T-helper 9 cell (primary cell): ENCODE measurements around the gene TRIM15.
A peak's percentile ranks its signal among the peaks of the same experiment; 100 is the strongest.
"Not testable (repeated sequence)": the region's sequence is repeated elsewhere in the genome, so short reads cannot be mapped to it uniquely, and the experiment has no call there.

ENCODE experiments used
- DNase-seq: peaks from one replicate; pipeline ENCODE4 v3.0.0-alpha.2; 2020
- total RNA-seq, 2 donors: gene quantifications; one replicate each; lab custom pipeline; 2026; lab: John Stamatoyannopoulos, UW

TRIM15 gene
- 0 reads per million in 2 donors for total RNA-seq

GRCh38 chr6:30163090-30163917 is at the start of gene TRIM15:
TRIM15 (plus strand) TSS chr6:30163546; CDS start chr6:30163685, 139 bp downstream.
- DNase-seq = peak; percentile 13

- no peak for DNase-seq
Measured at GRCh38 chr6:30113841-30114240, 49.5 kb upstream of the TRIM15 start.

- no peak for DNase-seq
Measured at GRCh38 chr6:30116724-30117123, 46.6 kb upstream of the TRIM15 start.

- DNase-seq = not testable (repeated sequence)
Measured at GRCh38 chr6:30118691-30119090, 44.7 kb upstream of the TRIM15 start.

GRCh38 chr6:30121446-30122366 is 41.6 kb upstream of the TRIM15 start:
- no peak for DNase-seq

- DNase-seq = no peak
Measured at GRCh38 chr6:30122515-30122914, 40.8 kb upstream of the TRIM15 start.

GRCh38 chr6:30127238-30128093 is 35.9 kb upstream of the TRIM15 start:
- no peak for DNase-seq

GRCh38 chr6:30129265-30130178 is 33.8 kb upstream of the TRIM15 start:
- DNase-seq = no peak

- no peak for DNase-seq
Measured at GRCh38 chr6:30130179-30130679, 33.1 kb upstream of the TRIM15 start.

- peak; percentile 39 for DNase-seq
Measured at GRCh38 chr6:30130887-30131862, 32.2 kb upstream of the TRIM15 start.

- DNase-seq = no peak
Measured at GRCh38 chr6:30131947-30132497, 31.3 kb upstream of the TRIM15 start.

- DNase-seq = no peak
Measured at GRCh38 chr6:30135147-30135546, 28.2 kb upstream of the TRIM15 start.

- no peak for DNase-seq
Measured at GRCh38 chr6:30135757-30136156, 27.6 kb upstream of the TRIM15 start, which contains the start of gene TRIM40. TRIM40 (plus strand) TSS chr6:30136140; CDS start chr6:30137037, 897 bp downstream.

- DNase-seq = no peak
Measured at GRCh38 chr6:30136570-30137286, 26.6 kb upstream of the TRIM15 start.

- not testable (repeated sequence) for DNase-seq
Measured at GRCh38 chr6:30140240-30140639, 23.1 kb upstream of the TRIM15 start.

- DNase-seq = no peak
Measured at GRCh38 chr6:30142665-30143064, 20.7 kb upstream of the TRIM15 start.

- DNase-seq = no peak
Measured at GRCh38 chr6:30143780-30144179, 19.6 kb upstream of the TRIM15 start.

- DNase-seq = no peak
Measured at GRCh38 chr6:30144811-30145210, 18.5 kb upstream of the TRIM15 start.

- DNase-seq = no peak
Measured at GRCh38 chr6:30145818-30146217, 17.5 kb upstream of the TRIM15 start.
